Osteocyte (in vitro differentiated cells): ENCODE data around the gene ERP27. TPM values are rescaled to one million over a fixed set of nuclear protein-coding genes. Genes with fewer than 3 reads are reported as not detected.
A peak's percentile ranks its signal among the peaks of the same experiment; 100 is the strongest.

Experiments
- DNase-seq: peaks from one replicate; pipeline ENCODE4 v3.0.0; 2021; ENCODE audit warnings: mixed read lengths; ENCODE audit not compliant: unreplicated experiment; ENCODE audit errors: extremely low spot score
- H3K27ac Mint-ChIP-seq: one replicate; pipeline ENCODE4 v1.8.0; 2021; ENCODE audit warnings: mild to moderate bottlenecking, mixed read lengths; ENCODE audit not compliant: unreplicated experiment
- H3K27me3 Mint-ChIP-seq: one replicate; pipeline ENCODE4 v1.8.0; 2021; ENCODE audit warnings: mixed read lengths; ENCODE audit not compliant: unreplicated experiment
- H3K36me3 Mint-ChIP-seq: one replicate; pipeline ENCODE4 v1.8.0; 2021; ENCODE audit warnings: mixed read lengths; ENCODE audit not compliant: unreplicated experiment
- H3K4me1 Mint-ChIP-seq: one replicate; pipeline ENCODE4 v1.8.0; 2021; ENCODE audit warnings: mixed read lengths; ENCODE audit not compliant: unreplicated experiment
- H3K4me3 Mint-ChIP-seq: one replicate; pipeline ENCODE4 v1.8.0; 2021; ENCODE audit warnings: mild to moderate bottlenecking, moderate library complexity, mixed read lengths; ENCODE audit not compliant: unreplicated experiment
- H3K9me3 Mint-ChIP-seq: one replicate; pipeline ENCODE4 v1.8.0; 2021; ENCODE audit warnings: mixed read lengths; ENCODE audit not compliant: unreplicated experiment
- total RNA-seq: library from RNA; stranded (reverse); gene quantifications from 2 replicates; pipeline ENCODE4 v1.2.1, GENCODE V29; 2021
- TF ChIP-seq, protein P1 (sequence below): fragments of 200-600 bp; sonication (generic); IDR thresholded peaks from 2 replicates; pipeline ENCODE4 v1.5.0; 2021; ENCODE audit warnings: antibody characterized with exemption, mild to moderate bottlenecking, moderate library complexity

Gene ERP27
- total RNA-seq, 1 donor from 2014 or later, result 0.70 TPM

DNA sequence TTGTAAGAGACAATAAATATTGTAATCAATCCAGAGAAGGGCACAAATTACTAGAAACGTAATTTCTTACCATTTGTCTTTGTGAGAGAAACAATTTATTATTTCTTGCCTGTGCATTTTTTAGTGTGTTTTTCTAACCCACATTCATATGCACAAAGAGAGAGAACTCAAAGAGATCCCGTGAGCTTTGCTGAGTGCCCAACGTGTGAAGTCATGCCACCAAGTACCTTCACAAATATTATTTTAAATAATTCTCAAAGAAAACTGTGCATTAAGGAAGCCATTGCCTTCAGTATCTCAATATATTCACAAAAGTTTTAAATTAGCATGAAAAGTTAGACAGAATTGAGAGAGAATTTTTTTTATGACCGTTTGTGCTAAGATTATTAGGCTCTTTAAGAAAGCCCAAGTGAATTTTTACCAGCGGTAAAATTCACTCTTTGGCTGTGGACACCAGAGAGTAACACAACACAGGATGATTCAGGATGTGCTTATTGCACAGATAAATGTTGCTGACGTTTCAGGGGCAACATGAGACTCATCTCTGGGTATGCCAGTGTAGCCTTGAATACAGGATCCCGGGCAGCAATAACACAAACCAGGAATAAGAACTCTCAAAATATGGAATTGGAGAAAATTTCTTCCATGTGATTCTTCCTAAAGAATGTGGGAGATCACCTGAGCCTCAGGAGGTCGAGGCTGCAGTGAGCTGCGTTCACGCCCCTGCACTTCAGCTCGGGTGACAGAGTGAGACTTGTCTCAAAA, 20.2 kb upstream of the ERP27 start:
- Mint-ChIP-seq H3K4me3 (no peak overlapping the region), H3K27me3 (no peaks in the 10 kb centered on the region), H3K9me3 (no peaks in the 10 kb centered on the region), H3K27ac (peak overlapping the region; percentile 86), H3K4me1 (peaks cover 45% of the 10 kb centered on the region), H3K36me3 (no peaks in the 10 kb centered on the region)
- TF ChIP-seq, protein P1, sequence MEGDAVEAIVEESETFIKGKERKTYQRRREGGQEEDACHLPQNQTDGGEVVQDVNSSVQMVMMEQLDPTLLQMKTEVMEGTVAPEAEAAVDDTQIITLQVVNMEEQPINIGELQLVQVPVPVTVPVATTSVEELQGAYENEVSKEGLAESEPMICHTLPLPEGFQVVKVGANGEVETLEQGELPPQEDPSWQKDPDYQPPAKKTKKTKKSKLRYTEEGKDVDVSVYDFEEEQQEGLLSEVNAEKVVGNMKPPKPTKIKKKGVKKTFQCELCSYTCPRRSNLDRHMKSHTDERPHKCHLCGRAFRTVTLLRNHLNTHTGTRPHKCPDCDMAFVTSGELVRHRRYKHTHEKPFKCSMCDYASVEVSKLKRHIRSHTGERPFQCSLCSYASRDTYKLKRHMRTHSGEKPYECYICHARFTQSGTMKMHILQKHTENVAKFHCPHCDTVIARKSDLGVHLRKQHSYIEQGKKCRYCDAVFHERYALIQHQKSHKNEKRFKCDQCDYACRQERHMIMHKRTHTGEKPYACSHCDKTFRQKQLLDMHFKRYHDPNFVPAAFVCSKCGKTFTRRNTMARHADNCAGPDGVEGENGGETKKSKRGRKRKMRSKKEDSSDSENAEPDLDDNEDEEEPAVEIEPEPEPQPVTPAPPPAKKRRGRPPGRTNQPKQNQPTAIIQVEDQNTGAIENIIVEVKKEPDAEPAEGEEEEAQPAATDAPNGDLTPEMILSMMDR, result no peak
- no peak for DNase-seq

GRCh38 chr12:14957551-14958168, 19.3 kb upstream of the ERP27 start:
- peak overlapping the region; percentile 86 for H3K27ac Mint-ChIP-seq
- H3K27me3 Mint-ChIP-seq, result no peaks in the 10 kb centered on the region
- no peak overlapping the region for H3K4me3 Mint-ChIP-seq
- H3K9me3 Mint-ChIP-seq, result no peaks in the 10 kb centered on the region
- H3K36me3 Mint-ChIP-seq, result no peaks in the 10 kb centered on the region
- peaks cover 50% of the 10 kb centered on the region for H3K4me1 Mint-ChIP-seq
- TF ChIP-seq, protein P1, result no peak
- no peak for DNase-seq

GRCh38 chr12:14956905-14957304, 18.6 kb upstream of the ERP27 start:
- H3K27me3 Mint-ChIP-seq, result no peaks in the 10 kb centered on the region
- H3K4me1 Mint-ChIP-seq, result peaks cover 57% of the 10 kb centered on the region
- no peaks in the 10 kb centered on the region for H3K36me3 Mint-ChIP-seq
- H3K4me3 Mint-ChIP-seq, result no peak overlapping the region
- H3K9me3 Mint-ChIP-seq, result no peaks in the 10 kb centered on the region
- no peak for DNase-seq
- TF ChIP-seq, protein P1, result no peak
- H3K27ac Mint-ChIP-seq, result no peak overlapping the region

GRCh38 chr12:14956024-14956891, 17.9 kb upstream of the ERP27 start:
- TF ChIP-seq, protein P1, result no peak
- no peak overlapping the region for H3K27ac Mint-ChIP-seq
- H3K4me3 Mint-ChIP-seq, result no peak overlapping the region
- no peaks in the 10 kb centered on the region for H3K27me3 Mint-ChIP-seq
- no peaks in the 10 kb centered on the region for H3K9me3 Mint-ChIP-seq
- no peak for DNase-seq
- H3K4me1 Mint-ChIP-seq, result peaks cover 59% of the 10 kb centered on the region
- no peaks in the 10 kb centered on the region for H3K36me3 Mint-ChIP-seq

DNA sequence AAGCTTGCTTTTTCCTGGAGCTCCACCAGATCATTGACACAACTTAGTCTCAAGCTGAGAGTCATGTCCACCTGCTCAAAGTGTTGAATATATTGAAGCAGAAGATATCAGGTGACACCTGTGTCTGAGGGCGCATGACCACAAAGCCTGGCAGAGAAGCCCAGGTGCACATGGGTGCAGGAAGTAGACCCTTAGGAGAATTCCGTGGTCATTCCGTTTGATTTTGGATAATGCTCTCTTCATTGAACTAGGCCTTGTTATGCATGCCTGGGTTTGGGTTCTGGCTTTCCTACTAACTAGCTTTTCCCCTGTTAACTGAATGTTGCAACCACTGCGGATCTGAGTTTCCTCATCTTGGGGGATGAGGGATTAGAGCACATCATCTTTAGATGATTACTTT, 15.9 kb upstream of the ERP27 start:
- Mint-ChIP-seq H3K4me3 (no peak overlapping the region), H3K4me1 (peaks cover 48% of the 10 kb centered on the region), H3K9me3 (no peaks in the 10 kb centered on the region), H3K27ac (no peak overlapping the region), H3K36me3 (no peaks in the 10 kb centered on the region), H3K27me3 (no peaks in the 10 kb centered on the region)
- TF ChIP-seq, protein P1, result no peak
- DNase-seq, result no peak
